ENCODE results near the gene DNAJB8.

DNAJB8 gene

DNA sequence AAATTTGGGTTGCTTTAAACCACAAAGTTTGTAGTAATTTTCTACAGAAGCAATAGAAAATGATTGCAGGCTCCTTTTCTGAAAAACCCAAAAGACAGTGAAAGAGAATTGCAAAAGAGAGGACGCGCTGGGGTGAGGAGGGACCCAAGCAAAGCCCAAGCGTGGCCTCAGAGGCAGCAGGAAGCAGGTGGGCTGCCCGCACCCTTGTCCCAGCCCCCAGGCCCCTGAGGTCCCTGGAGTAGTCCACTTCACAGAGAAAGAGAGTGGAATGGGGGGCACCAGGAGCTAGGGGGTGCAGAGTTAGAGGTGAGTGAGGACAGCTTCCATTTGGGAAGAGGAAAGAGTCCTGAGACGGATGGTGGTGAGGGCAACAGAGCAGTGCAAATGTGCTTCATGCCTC is 11.6 kb downstream of the DNAJB8 start:
- TF ChIP-seq USF1 (IDR thresholded peaks at IDR 0.05) = no peak
- TF ChIP-seq, protein P1, sequence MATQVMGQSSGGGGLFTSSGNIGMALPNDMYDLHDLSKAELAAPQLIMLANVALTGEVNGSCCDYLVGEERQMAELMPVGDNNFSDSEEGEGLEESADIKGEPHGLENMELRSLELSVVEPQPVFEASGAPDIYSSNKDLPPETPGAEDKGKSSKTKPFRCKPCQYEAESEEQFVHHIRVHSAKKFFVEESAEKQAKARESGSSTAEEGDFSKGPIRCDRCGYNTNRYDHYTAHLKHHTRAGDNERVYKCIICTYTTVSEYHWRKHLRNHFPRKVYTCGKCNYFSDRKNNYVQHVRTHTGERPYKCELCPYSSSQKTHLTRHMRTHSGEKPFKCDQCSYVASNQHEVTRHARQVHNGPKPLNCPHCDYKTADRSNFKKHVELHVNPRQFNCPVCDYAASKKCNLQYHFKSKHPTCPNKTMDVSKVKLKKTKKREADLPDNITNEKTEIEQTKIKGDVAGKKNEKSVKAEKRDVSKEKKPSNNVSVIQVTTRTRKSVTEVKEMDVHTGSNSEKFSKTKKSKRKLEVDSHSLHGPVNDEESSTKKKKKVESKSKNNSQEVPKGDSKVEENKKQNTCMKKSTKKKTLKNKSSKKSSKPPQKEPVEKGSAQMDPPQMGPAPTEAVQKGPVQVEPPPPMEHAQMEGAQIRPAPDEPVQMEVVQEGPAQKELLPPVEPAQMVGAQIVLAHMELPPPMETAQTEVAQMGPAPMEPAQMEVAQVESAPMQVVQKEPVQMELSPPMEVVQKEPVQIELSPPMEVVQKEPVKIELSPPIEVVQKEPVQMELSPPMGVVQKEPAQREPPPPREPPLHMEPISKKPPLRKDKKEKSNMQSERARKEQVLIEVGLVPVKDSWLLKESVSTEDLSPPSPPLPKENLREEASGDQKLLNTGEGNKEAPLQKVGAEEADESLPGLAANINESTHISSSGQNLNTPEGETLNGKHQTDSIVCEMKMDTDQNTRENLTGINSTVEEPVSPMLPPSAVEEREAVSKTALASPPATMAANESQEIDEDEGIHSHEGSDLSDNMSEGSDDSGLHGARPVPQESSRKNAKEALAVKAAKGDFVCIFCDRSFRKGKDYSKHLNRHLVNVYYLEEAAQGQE (IDR thresholded peaks at IDR 0.05; ENCODE audit: low read depth) = no peak
- TF ChIP-seq TAF1 (IDR thresholded peaks at IDR 0.05; ENCODE audit: low read depth) = no peak
- TF ChIP-seq CEBPB (IDR thresholded peaks at IDR 0.05) = no peak
- no peak for TF ChIP-seq YY1 (IDR thresholded peaks at IDR 0.05; ENCODE audit: low read depth)
- TF ChIP-seq TCF12 (IDR thresholded peaks at IDR 0.05; ENCODE audit: low read depth) = no peak
- TF ChIP-seq, protein P2, sequence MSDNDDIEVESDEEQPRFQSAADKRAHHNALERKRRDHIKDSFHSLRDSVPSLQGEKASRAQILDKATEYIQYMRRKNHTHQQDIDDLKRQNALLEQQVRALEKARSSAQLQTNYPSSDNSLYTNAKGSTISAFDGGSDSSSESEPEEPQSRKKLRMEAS (IDR thresholded peaks at IDR 0.05) = no peak
- no peak for TF ChIP-seq NFIC (IDR thresholded peaks at IDR 0.05)
- no peak for TF ChIP-seq FOXM1 (IDR thresholded peaks at IDR 0.05; ENCODE audit: borderline replicate concordance, low read depth)
- no peak for TF ChIP-seq EGR1 (IDR thresholded peaks at IDR 0.05)
- no peak for TF ChIP-seq ZBTB7A (IDR thresholded peaks at IDR 0.05; ENCODE audit: low read depth)
- no peak for TF ChIP-seq TEAD4 (IDR thresholded peaks at IDR 0.05)
- TF ChIP-seq RAD21 (IDR thresholded peaks at IDR 0.05; ENCODE audit: low read depth) = no peak
- no peak for TF ChIP-seq CREB1 (IDR thresholded peaks at IDR 0.05; ENCODE audit: low read depth)

- TF ChIP-seq EP300 (IDR thresholded peaks at IDR 0.05; ENCODE audit: borderline replicate concordance) = no peak
- no peak for TF ChIP-seq TAF1 (IDR thresholded peaks at IDR 0.05; ENCODE audit: low read depth)
- no peak for TF ChIP-seq NFIC (IDR thresholded peaks at IDR 0.05)
- TF ChIP-seq TEAD4 (IDR thresholded peaks at IDR 0.05) = no peak
- TF ChIP-seq EGR1 (IDR thresholded peaks at IDR 0.05) = no peak
- no peak for TF ChIP-seq FOXM1 (IDR thresholded peaks at IDR 0.05; ENCODE audit: borderline replicate concordance, low read depth)
Measured at GRCh38 chr3:128454310-128454618, 12.4 kb downstream of the DNAJB8 start.

DNA sequence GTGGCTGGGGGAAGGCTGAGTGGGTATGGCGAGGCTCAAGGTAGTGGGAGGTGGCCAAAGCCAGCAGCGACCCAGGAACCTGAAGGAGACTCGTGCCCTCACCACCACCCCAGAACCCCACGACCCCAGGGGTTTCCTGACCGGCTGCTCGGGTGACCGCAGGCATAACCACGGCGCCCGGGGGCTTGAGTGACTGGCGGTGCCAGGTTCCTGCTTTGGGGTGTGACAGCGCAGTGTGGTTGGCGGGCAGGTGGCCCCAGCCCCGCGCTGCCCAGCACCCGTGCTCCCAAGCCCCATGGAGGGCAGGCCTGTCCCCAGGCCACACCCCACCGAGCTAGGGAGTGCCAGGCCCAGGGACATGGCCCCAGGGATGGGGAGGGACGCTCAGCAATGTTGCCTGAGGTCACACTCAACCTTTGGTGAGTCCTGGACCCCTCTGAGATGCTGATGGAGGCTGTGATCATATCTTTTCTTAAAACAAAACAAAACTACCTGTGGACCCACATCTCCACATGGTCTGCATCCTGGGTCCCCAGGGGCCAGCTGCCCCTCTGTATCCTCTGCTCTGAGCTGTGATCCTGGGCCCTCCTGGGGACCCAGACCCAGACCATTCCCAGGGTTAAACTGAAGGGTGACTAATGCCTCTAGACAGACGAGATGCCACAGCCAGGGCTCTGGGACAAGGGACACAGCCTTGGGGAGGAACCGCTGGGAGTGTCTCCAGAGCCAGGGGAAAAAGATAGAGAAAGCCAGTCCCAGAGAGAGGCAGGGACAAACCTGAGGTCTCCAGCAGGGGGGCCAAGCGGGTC is 13.0 kb downstream of the DNAJB8 start:
- TF ChIP-seq EP300 (IDR thresholded peaks at IDR 0.05; ENCODE audit: borderline replicate concordance) (no peak), ZBTB7A (IDR thresholded peaks at IDR 0.05; ENCODE audit: low read depth) (no peak), FOXM1 (IDR thresholded peaks at IDR 0.05; ENCODE audit: borderline replicate concordance, low read depth) (no peak), RAD21 (IDR thresholded peaks at IDR 0.05; ENCODE audit: low read depth) (no peak), NFIC (IDR thresholded peaks at IDR 0.05) (no peak), TCF12 (IDR thresholded peaks at IDR 0.05; ENCODE audit: low read depth) (no peak), TAF1 (IDR thresholded peaks at IDR 0.05; ENCODE audit: low read depth) (no peak), CREB1 (IDR thresholded peaks at IDR 0.05; ENCODE audit: low read depth) (no peak)
- TF ChIP-seq, protein P2 (IDR thresholded peaks at IDR 0.05) = no peak

- no peak for TF ChIP-seq YY1 (IDR thresholded peaks at IDR 0.05; ENCODE audit: low read depth)
- TF ChIP-seq CEBPB (IDR thresholded peaks at IDR 0.05) = no peak
- TF ChIP-seq ZBTB7A (IDR thresholded peaks at IDR 0.05; ENCODE audit: low read depth) = no peak
- TF ChIP-seq EGR1 (IDR thresholded peaks at IDR 0.05) = no peak
- no peak for TF ChIP-seq RAD21 (IDR thresholded peaks at IDR 0.05; ENCODE audit: low read depth)
- TF ChIP-seq EP300 (IDR thresholded peaks at IDR 0.05; ENCODE audit: borderline replicate concordance) = no peak
- no peak for TF ChIP-seq NFIC (IDR thresholded peaks at IDR 0.05)
- TF ChIP-seq, protein P1 (IDR thresholded peaks at IDR 0.05; ENCODE audit: low read depth) = no peak
- TF ChIP-seq USF1 (IDR thresholded peaks at IDR 0.05) = no peak
- TF ChIP-seq TAF1 (IDR thresholded peaks at IDR 0.05; ENCODE audit: low read depth) = no peak
- TF ChIP-seq, protein P2 (IDR thresholded peaks at IDR 0.05) = no peak
- TF ChIP-seq TCF12 (IDR thresholded peaks at IDR 0.05; ENCODE audit: low read depth) = no peak
- no peak for TF ChIP-seq TEAD4 (IDR thresholded peaks at IDR 0.05)
- TF ChIP-seq CREB1 (IDR thresholded peaks at IDR 0.05; ENCODE audit: low read depth) = no peak
- TF ChIP-seq FOXM1 (IDR thresholded peaks at IDR 0.05; ENCODE audit: borderline replicate concordance, low read depth) = no peak
Measured at GRCh38 chr3:128452678-128453275, 13.9 kb downstream of the DNAJB8 start.

DNA sequence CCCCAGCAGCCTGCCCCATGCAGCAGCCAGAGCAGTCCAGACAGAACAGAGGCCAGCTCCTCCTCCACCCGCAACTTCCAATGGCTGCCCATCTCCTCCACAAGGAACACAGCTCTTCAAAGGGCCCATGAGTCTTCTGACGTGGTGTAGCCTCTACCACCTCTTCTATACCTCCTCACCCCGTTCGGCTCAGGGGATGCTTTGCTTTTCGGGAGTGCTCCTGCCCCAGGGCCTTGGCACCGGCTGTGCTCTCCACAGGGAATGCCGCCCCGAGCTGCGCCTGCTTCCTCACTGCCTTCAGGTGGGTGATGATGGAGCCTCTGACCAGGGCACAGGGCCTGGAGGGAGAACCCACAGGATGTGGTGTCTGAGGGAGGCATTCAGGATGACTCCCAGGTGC is 14.6 kb downstream of the DNAJB8 start:
- TF ChIP-seq YY1 (IDR thresholded peaks at IDR 0.05; ENCODE audit: low read depth) = no peak
- TF ChIP-seq TCF12 (IDR thresholded peaks at IDR 0.05; ENCODE audit: low read depth) = no peak
- no peak for TF ChIP-seq CREB1 (IDR thresholded peaks at IDR 0.05; ENCODE audit: low read depth)
- TF ChIP-seq, protein P2 (IDR thresholded peaks at IDR 0.05) = no peak
- no peak for TF ChIP-seq RAD21 (IDR thresholded peaks at IDR 0.05; ENCODE audit: low read depth)
- no peak for TF ChIP-seq NFIC (IDR thresholded peaks at IDR 0.05)
- TF ChIP-seq TEAD4 (IDR thresholded peaks at IDR 0.05) = no peak
- no peak for TF ChIP-seq ZBTB7A (IDR thresholded peaks at IDR 0.05; ENCODE audit: low read depth)
- no peak for TF ChIP-seq EGR1 (IDR thresholded peaks at IDR 0.05)
- TF ChIP-seq EP300 (IDR thresholded peaks at IDR 0.05; ENCODE audit: borderline replicate concordance) = no peak
- TF ChIP-seq, protein P1 (IDR thresholded peaks at IDR 0.05; ENCODE audit: low read depth) = no peak
- TF ChIP-seq TAF1 (IDR thresholded peaks at IDR 0.05; ENCODE audit: low read depth) = no peak
- TF ChIP-seq USF1 (IDR thresholded peaks at IDR 0.05) = no peak
- no peak for TF ChIP-seq CEBPB (IDR thresholded peaks at IDR 0.05)
- no peak for TF ChIP-seq FOXM1 (IDR thresholded peaks at IDR 0.05; ENCODE audit: borderline replicate concordance, low read depth)

Data from Ishikawa (cell line).